ENCODE data around the gene LRRC34.
A peak's percentile ranks its signal among the peaks of the same experiment; 100 is the strongest.

The LRRC34 gene

DNA sequence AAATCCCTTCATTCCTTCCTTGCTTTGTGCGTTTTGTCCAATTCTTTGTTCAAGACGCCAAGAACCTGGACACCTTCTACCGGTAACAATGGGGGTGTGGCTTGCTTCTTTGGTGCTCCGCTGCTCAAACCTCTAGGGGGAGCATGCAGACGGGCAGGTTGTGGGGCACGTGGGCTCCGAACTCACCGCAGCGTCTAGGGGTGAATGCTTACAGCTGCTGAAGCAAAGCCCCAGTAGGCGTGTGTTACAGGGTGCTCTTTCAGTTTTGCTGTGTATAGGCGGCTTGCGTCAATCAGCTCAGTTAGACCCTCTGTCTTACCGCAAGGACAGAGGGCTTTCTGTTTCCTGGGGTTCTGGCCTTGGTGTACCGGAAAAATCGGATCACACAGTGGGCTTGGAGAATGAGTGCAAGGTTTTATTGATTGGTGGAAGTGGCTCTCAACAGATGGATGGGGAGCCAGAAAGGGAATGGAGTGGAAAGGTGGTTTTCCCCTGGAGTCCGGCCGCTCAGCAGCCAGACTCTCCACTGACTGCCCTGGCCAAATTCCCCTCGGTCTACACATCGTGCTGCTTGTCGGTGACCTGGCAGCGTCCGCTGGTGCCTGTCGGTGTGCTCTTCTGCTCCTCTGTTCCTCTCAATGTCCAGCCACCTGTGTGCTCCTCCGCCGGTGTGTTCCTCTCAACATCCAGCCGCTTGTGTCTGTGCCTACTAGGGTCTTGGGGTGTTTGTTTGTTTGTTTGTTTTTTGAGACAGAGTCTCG, 1.2 kb upstream of the LRRC34 start:
- peak; percentile 40 to 74 (median 57) for DNase-seq

DNA sequence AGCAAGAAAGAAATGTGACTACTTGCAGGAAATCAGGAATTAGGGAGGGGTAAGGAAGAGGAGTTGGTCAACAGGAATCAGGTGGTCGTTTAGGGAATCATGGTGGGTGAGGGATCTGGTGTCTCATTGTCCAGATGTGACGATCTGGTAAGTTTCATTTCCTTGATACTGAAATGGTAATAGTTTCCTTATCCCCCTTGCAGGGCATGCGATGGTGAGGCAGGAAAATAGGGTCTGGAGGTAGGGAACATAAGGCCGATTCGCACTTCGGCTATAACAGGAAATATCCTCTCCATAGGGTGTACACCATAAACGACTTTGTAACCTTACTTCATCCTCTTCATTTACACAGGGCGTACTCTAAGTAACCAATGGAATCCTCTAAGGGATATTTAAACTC, 574 bp upstream of the LRRC34 start:
- no peak for DNase-seq

DNA sequence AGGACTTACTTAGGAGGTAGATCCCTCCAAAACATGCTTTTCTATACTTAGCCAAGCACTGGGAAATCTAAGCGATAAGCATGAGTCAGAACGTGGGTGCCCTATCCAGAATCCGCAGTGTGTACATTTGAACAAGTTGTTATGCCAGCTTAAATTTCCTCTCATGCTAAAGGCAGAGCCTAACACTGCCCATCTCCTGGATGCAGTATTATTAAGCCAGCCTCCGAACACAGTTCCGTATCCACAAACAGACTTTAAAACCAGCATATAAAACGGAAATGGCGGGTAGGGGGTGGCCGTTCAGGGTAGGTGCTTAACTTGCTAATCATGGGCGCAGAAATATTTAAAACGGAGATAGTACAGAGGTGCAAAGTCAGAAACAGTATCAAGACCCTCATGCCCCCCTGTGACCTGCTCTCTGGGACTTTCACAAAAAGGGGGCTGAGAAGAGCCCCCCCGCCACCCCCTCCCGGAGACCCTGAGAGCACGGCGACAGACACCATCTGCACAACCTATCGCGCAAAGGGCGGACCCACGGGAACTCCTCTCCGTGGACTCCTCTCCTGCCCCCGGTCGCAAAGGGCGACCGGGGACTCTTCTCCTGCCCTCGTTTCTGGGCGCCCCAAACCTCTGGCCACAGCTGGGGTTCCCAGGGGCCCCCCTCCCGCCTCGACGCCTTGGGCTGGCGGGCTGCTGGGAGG, 923 bp downstream of the LRRC34 start:
- DNase-seq, result peak in 1 of 5 donors; percentile 23

GRCh38 chr3:169809230-169809795, 3.4 kb downstream of the LRRC34 start:
- peak in 1 of 5 donors; percentile 16 for DNase-seq

DNA sequence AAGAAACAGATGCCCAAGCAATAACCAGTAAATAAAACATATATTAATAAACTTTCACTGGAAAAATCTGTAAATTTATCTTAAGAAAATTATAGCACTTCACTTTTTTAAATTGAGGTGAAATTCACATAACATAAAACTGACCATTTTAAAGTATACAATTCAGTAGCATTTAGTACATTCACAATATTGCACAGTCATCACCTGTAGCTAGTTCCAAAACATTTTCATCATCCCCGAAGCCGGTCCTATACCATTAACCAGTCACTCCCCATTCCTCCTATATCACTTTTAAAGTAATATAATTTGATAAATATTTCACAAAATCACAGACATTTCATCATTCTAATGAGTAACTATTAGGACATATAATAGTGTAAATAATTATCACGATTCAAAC, 8.0 kb downstream of the LRRC34 start:
- DNase-seq, result no peak

GRCh38 chr3:169792359-169792758, 20.3 kb downstream of the LRRC34 start:
- DNase-seq, result no peak

DNA sequence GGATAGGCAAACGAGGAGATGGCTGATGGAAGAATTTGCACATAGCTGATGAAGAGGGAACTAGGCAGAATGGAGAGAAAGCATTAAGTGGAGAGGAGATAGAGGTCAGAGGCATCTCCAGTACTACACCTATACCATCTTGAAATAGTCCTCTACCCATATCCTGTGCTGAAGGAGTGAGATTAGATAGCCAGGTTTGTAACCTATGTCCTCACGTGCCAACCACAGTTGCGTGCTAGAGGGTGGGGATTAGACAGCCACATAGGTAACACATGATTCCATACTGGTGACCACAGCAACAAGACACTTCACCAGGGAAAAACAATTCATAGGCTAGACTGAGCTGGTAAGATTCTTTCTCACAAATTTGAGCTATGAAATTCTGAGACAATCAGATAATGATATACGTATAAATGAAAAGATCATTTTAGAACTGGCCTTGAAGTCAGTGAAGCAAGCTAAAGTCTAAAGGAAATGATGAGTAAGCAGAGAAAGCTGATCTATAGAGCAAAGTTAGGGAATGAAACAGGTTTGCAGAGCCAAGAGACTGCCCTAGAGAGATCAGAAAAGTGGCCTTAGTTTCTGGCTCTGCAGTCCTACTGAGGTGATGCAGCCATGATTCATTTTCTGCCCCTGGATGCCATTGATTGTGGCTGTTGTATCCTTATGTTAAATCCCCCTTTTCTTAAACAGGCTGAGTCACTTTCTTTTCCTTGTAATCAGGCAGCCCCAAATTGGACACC, 21.8 kb downstream of the LRRC34 start:
- DNase-seq, result no peak

GRCh38 chr3:169790219-169790618, 22.5 kb downstream of the LRRC34 start:
- DNase-seq, result no peak

- DNase-seq, result no peak
Observed at GRCh38 chr3:169787791-169788190, 24.9 kb downstream of the LRRC34 start.

DNA sequence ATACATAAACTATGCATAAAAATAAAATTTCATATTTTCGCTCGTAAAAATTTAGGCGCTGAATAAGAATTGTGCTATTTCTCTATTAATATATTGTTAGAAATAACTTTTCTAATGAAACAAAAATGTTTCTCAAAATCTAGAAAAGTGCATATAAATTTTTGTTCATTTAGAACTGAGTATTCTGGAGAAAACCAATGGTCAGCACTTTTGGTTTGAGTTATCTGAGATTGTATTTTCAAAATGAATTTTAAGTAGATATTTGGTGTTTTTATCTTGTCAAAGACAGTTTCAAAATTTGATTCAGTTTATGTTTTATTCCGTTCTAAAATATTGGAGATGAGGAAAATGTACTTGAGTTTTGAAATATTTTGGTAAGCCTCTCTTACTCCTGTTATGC, 25.6 kb downstream of the LRRC34 start:
- no peak for DNase-seq

DNA sequence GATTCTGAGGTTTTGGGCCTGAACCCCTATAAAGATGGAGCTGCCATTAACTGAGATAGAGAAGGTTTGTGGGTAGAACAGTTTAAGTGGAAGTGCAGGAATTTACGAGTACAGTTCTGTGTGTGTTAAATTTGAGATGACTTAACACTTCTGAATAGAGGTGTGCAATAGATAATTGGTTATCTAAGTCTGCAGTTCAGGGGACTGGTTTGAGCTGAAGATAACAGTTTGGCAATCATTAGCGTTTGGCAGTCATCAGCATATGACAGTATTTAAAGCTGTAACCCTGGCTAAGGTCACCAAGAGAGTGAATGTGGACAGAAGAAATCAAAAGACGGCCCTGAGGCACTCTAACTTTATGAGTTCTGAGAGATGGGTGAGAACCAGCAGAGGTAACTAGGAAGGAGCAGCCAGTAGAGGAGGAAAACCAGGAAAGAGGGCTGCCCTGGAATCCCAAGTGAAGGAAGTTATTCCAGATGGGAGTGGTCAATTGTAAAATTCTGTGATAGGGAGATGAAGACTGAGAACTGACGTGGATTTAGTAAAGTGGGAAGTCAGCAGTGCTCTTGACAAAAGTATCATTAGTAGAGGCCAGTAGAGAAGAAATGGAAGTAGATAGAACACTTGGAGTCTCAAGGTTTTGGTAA, 31.4 kb downstream of the LRRC34 start:
- DNase-seq, result no peak

GRCh38 chr3:169780742-169781141, 32.0 kb downstream of the LRRC34 start:
- peak in 1 of 5 donors; percentile 52 for DNase-seq

DNA sequence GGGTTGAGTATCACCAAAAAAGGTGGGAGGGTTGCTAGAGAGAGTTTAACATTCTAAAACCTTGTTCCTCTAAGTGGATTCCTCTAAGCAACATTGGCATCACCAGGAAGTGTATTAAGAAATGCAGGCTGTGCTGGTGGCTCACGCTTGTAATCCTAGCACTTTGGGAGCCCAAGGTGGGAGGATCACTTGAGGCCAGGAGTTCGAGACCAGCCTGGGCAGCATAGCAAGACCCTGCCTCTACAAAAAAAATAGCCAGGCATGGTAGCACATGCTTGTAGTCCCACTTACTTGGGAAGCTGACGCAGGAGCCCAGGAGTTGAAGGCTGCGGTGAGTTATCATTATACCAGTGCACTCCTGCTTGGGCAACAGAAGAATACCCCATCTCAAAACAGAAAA, 34.9 kb downstream of the LRRC34 start:
- no peak for DNase-seq

GRCh38 chr3:169774186-169774585, 38.5 kb downstream of the LRRC34 start:
- no peak for DNase-seq

- peak; percentile 78 to 93 (median 85) for DNase-seq
Observed at GRCh38 chr3:169772897-169773816, 39.5 kb downstream of the LRRC34 start, which contains the start of gene MYNN. Gene MYNN, plus strand, starts transcription at chr3:169773396. Its CDS starts 900 bp downstream, at chr3:169774296.

DNA sequence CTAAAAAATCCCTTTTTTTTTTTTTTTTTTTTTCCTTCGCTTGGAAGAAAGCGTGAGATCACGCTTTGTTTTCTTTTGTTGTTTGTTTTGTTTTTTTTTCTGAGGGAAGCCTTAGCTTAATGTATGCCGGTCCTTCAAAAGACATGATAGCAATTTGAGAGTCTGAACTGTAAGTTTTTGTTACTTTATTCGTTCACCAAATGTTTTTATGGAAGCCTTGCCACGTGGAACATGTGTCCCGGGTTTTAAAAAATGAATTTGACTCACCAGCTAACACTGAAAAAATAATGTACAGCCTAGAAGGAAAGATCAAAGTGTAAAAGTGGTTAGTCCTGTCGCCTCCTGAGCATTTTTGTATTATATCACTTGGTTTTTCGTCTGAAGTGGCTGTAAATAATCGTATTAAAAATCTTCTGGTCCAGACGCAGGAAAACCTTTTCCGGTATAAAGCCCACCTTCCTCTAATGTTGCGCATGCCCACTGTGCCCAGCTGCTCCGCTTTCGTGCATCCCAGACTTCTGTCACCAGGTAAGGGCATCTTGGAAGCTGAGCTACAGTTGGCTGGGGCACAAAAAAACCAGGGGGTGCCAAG, 40.3 kb downstream of the LRRC34 start:
- peak in 2 of 5 donors; percentile 40 to 50 for DNase-seq

GRCh38 chr3:169771497-169772304, 41.0 kb downstream of the LRRC34 start:
- peak; percentile 24 to 84 (median 43) for DNase-seq

GRCh38 chr3:169769287-169770181, 43.2 kb downstream of the LRRC34 start, which contains the start of gene ACTRT3:
Gene ACTRT3, minus strand, starts transcription at chr3:169769561. Its CDS starts 41 bp downstream, at chr3:169769520.
- DNase-seq, result peak; percentile 34 to 76 (median 50)

Measured in T-helper 1 cell (primary cell).